K562 (cell line): Measurements from ENCODE around the gene ANKRD27. TPM values are rescaled to one million over a fixed set of nuclear protein-coding genes. Genes with fewer than 3 reads are reported as not detected.

ENCODE experiments used
- ARID2 ChIP-seq: fragments of 450-650 bp; IDR thresholded peaks from 2 replicates; pipeline ENCODE4 v1.6.1; 2017; ENCODE audit warnings: antibody characterized with exemption, mild to moderate bottlenecking
- HDAC8 ChIP-seq: fragments of 450-650 bp; IDR thresholded peaks from 2 replicates; pipeline ENCODE4 v1.6.1; 2016; ENCODE audit warnings: mild to moderate bottlenecking, missing genetic modification characterization, moderate library complexity, missing compliant biosample characterization
- MLLT1 ChIP-seq, 2 experiments: fragments of 450-650 bp; IDR thresholded peaks; 2 replicates each; pipeline ENCODE4 v1.6.1; 2016
- NR2C1 ChIP-seq, 2 experiments: fragments of 450-650 bp; IDR thresholded peaks; 2 replicates each; pipeline ENCODE4 v1.6.1; 2017; ENCODE audit warnings: mild to moderate bottlenecking in 2 of 2, antibody characterized with exemption in 1 of 2, inconsistent platforms in 1 of 2, missing compliant biosample characterization in 1 of 2, missing genetic modification characterization in 1 of 2
- RREB1 ChIP-seq: fragments of 250-450 bp; sonication (Bioruptor Pico); IDR thresholded peaks from 2 replicates; pipeline ENCODE4 v1.4.0; 2020
- SIN3B ChIP-seq: fragments of 450-650 bp; IDR thresholded peaks from 2 replicates; pipeline ENCODE4 v1.6.1; 2017; ENCODE audit warnings: low read depth, mild to moderate bottlenecking, moderate library complexity
- SMARCE1 ChIP-seq: fragments of 450-650 bp; IDR thresholded peaks from 2 replicates; pipeline ENCODE4 v1.7.1; 2016; ENCODE audit warnings: mild to moderate bottlenecking
- THRAP3 ChIP-seq: fragments of 450-650 bp; IDR thresholded peaks from 2 replicates; pipeline ENCODE4 v1.6.1; 2016; ENCODE audit warnings: mild to moderate bottlenecking, inconsistent platforms, borderline replicate concordance
- USF2 ChIP-seq: sonication (generic); formaldehyde crosslinking; IDR thresholded peaks from 2 replicates; pipeline ENCODE4 v1.5.0; 2020; ENCODE audit warnings: missing genetic modification reagents
- ZBTB11 ChIP-seq, 3 experiments: fragments of 200-800 bp in 1 of 3; fragments of 250-450 bp in 1 of 3; fragments of 450-650 bp in 1 of 3; sonication (Bioruptor Pico) in 1 of 3; sonication (Bioruptor generic) in 1 of 3; formaldehyde crosslinking in 1 of 3; IDR thresholded peaks; 2 replicates each; pipeline versions ENCODE4 v1.6.1 to v1.8.0; 2016 to 2022; ENCODE audit warnings: mild to moderate bottlenecking in 2 of 3, missing genetic modification characterization in 2 of 3, missing compliant biosample characterization in 1 of 3, moderate library complexity in 1 of 3
- polyA plus RNA-seq, 8 experiments: library from polyadenylated mRNA; depleted of rRNA in 4 of 8; stranded (reverse) in 5 of 8; unstranded in 3 of 8; fragments of >200 nt; fragmentation: Nextera tagmentation in 2 of 8; fragmentation: Illumina TruSeq in 1 of 8; extraction: Ambion mirVana in 2 of 8; extraction: Trizol in 1 of 8; gene quantifications; 2 replicates each; pipeline versions ENCODE4 v1.2.1 to v1.2.3, GENCODE V29; 2011 to 2014; ENCODE audit warnings: inconsistent platforms in 1 of 8, missing spikeins in 1 of 8
- total RNA-seq, 7 experiments: library from RNA; depleted of rRNA in 6 of 7; stranded (reverse); fragments of >200 nt in 6 of 7; fragmentation: Illumina TruSeq in 2 of 7; extraction: Trizol in 2 of 7; gene quantifications; 2 replicates each; pipeline versions ENCODE4 v1.2.1 to v1.2.3, GENCODE V29; 2011 to 2021; ENCODE audit warnings: low replicate concordance in 1 of 7

ANKRD27 gene
- total and polyA plus RNA-seq, 9 of the 15 experiments (the other 6 are each of a cell fraction or from before 2014, with no cell fraction given): 5.3 to 71.3 (median 54.2) TPM

- TF ChIP-seq USF2 (no peak), SMARCE1 (no peak), NR2C1 (IDR thresholded peaks at IDR 0.05) (no peak), NR2C1 (tag; IDR thresholded peaks at IDR 0.05) (no peak), MLLT1 (IDR thresholded peaks at IDR 0.05) (no peak), SIN3B (no peak), HDAC8 (tag) (no peak), ZBTB11 (CRISPR knock-in tag; IDR thresholded peaks at IDR 0.05) (no peak), RREB1 (CRISPR knock-in tag) (no peak), ARID2 (no peak), THRAP3 (no peak)
Observed at GRCh38 chr19:32691291-32691951, 16.4 kb upstream of the ANKRD27 start, which contains the start of gene NUDT19 (continued).
